HFF-Myc (cell line): Measurements from ENCODE around the gene RNF123.

Experiments
- DNase-seq: peaks from one replicate; pipeline ENCODE4 v3.0.0-alpha.2; 2011; ENCODE audit warnings: low read depth; ENCODE audit errors: extremely low read depth
- H3K4me3 ChIP-seq: replicated peaks from 2 replicates; pipeline ENCODE4 v1.5.1; 2011; ENCODE audit warnings: low read depth, mild to moderate bottlenecking, control low read depth, low read length
- CTCF ChIP-seq: IDR thresholded peaks from 2 replicates; pipeline ENCODE4 v1.5.1; 2012; ENCODE audit warnings: mild to moderate bottlenecking, low read depth, low read length, control low read depth; ENCODE audit errors: missing control alignments

Gene RNF123

GRCh38 chr3:49701388-49702077 is 12.2 kb downstream of the RNF123 start:
- TF ChIP-seq CTCF, result peak; percentile 57
- DNase-seq, result no peak
- no peak overlapping the region for H3K4me3 ChIP-seq

- TF ChIP-seq CTCF, result no peak
- H3K4me3 ChIP-seq, result no peak overlapping the region
- DNase-seq, result no peak
Measured at GRCh38 chr3:49702672-49703071, 13.3 kb downstream of the RNF123 start.

DNA sequence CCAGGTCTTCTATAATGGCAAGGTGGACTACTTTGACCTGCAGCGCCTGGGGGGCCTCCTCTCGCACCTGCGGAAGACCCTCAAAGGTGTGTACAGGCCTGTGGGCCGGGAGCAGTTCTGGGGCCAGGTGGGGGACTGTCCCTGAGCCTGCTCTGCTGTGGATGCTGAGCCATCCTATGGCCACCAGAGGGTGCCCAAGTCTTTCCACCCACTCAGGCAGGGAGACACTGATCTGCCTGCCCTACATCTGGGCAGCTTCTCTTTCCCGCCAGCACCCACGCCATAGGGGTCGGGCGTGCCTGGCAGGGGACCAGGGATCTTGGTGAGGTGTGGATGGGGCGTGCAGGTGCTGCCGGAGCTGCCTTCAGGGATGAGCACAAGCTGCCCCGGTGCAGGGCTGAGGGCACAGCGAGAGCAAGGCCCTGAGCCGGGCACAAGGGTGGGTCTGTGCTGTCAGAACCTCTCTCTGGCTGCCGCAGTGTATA is 14.1 kb downstream of the RNF123 start:
- H3K4me3 ChIP-seq, result no peak overlapping the region
- peak; percentile 85 for TF ChIP-seq CTCF
- peak; percentile 37 for DNase-seq

DNA sequence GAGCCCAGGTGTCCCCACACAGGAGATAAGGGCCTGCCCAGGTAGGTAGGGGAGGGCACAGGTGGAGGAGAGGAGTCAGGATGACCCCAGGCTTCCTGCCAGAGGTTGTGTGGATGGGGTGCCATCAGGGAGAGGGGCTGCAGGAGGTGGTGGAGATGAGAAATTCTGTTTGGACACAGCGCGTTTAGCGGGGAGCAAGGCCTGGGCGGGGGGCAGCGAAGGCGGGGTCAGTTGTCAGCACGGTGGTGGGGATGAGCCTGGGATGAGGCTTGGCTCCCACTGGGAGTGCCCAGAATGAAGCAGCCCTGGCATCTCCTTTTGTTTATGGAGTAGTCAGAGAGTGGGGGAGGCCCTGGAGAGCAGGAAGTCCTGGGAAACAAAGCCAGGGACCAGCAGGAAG is 14.6 kb downstream of the RNF123 start:
- DNase-seq, result no peak
- no peak overlapping the region for H3K4me3 ChIP-seq
- TF ChIP-seq CTCF, result no peak

DNA sequence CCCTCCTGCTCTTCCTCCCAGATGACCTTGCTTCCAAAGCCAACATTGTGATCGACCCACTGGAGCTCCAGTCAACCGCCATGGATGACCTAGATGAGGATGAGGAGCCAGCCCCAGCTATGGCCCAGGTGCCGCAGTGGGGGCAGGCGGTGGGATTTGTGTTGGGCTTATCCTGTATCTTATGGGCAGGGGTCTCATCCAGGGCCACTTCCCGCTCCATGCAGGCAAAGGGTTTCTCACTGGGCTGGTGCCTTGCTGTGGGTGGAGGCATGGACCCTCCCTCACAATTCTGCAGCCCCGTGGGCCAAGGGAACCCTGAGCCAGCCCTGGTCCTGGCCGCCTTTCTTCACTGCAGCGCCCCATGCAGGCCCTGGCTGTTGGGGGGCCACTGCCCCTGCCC is 15.3 kb downstream of the RNF123 start:
- no peak for TF ChIP-seq CTCF
- DNase-seq, result no peak
- no peak overlapping the region for H3K4me3 ChIP-seq

- no peak overlapping the region for H3K4me3 ChIP-seq
- no peak for TF ChIP-seq CTCF
Measured at GRCh38 chr3:49705390-49705960, 16.1 kb downstream of the RNF123 start.

More at GRCh38 chr3:49705390-49705960, 16.1 kb downstream of the RNF123 start:
- no peak for DNase-seq
